Caco-2 (cell line): ENCODE results near the gene MAP10. TPM values are rescaled to one million over a fixed set of nuclear protein-coding genes. Genes with fewer than 3 reads are reported as not detected.

Experiments
- BruUV-seq: library from RNA; stranded (reverse); fragments of 400-500 nt; replicated peaks from 2 replicates; lab custom pipeline; 2021; lab: Mats Ljungman, UMichigan
- CTCF ChIA-PET: fragments of 300-600 bp; sonication (Branson Sonifier 250); formaldehyde crosslinking; loops from one replicate; lab custom pipeline; 2022; ENCODE audit warnings: antibody characterized with exemption; lab: Charles Lee
- POLR2A ChIA-PET: fragments of 300-600 bp; sonication (Branson Sonifier 250); formaldehyde crosslinking; loops from one replicate; lab custom pipeline; 2022; ENCODE audit warnings: antibody characterized with exemption; lab: Charles Lee
- DNase-seq, 2 experiments: peaks; one replicate each; pipeline versions ENCODE4 v3.0.0 to v3.0.0-alpha.2; 2020 to 2022
- H3K27me3 ChIP-seq: replicated peaks from 2 replicates; pipeline ENCODE4 v1.6.0; 2011; ENCODE audit warnings: low read length; ENCODE audit not compliant: control insufficient read depth, insufficient read depth
- H3K36me3 ChIP-seq: 2 replicates; pipeline ENCODE4 v1.5.1; 2011; ENCODE audit warnings: low read length; ENCODE audit not compliant: control insufficient read depth, insufficient read depth
- H3K4me1 ChIP-seq: fragments of 250-450 bp; sonication (Bioruptor Pico); 2 replicates; pipeline ENCODE4 v1.5.1; 2020; ENCODE audit warnings: mild to moderate bottlenecking
- H3K4me3 ChIP-seq: 2 replicates; pipeline ENCODE4 v1.5.1; 2011; ENCODE audit warnings: low read depth, mild to moderate bottlenecking, control low read depth, low read length
- H3K9me3 ChIP-seq: fragments of 250-450 bp; sonication (Bioruptor Pico); 2 replicates; pipeline ENCODE4 v1.5.1; 2020; ENCODE audit warnings: mild to moderate bottlenecking, moderate library complexity
- H3K27ac Mint-ChIP-seq: one replicate; pipeline ENCODE4 v1.8.0; 2022; ENCODE audit warnings: mixed read lengths; ENCODE audit not compliant: unreplicated experiment
- H3K27me3 Mint-ChIP-seq: one replicate; pipeline ENCODE4 v1.8.0; 2022; ENCODE audit warnings: mixed read lengths; ENCODE audit not compliant: insufficient read depth, unreplicated experiment
- H3K36me3 Mint-ChIP-seq: one replicate; pipeline ENCODE4 v1.8.0; 2022; ENCODE audit warnings: mild to moderate bottlenecking, mixed read lengths; ENCODE audit not compliant: insufficient read depth, unreplicated experiment
- H3K4me1 Mint-ChIP-seq: one replicate; pipeline ENCODE4 v1.8.0; 2022; ENCODE audit warnings: low read depth, mixed read lengths; ENCODE audit not compliant: unreplicated experiment
- H3K4me3 Mint-ChIP-seq: one replicate; pipeline ENCODE4 v1.8.0; 2022; ENCODE audit warnings: mild to moderate bottlenecking, moderate library complexity, mixed read lengths; ENCODE audit not compliant: unreplicated experiment
- H3K9me3 Mint-ChIP-seq: one replicate; pipeline ENCODE4 v1.8.0; 2022; ENCODE audit warnings: mixed read lengths; ENCODE audit not compliant: unreplicated experiment
- CTCF ChIP-seq, 2 experiments: fragments of 200-600 bp in 1 of 2; IDR thresholded peaks; 1 replicate in 1 of 2; 2 replicates in 1 of 2; pipeline versions ENCODE4 v1.5.1 to v1.8.0; 2011 to 2022; ENCODE audit warnings: antibody characterized with exemption in 1 of 2, control low read depth in 1 of 2, inconsistent platforms in 1 of 2, low read depth in 1 of 2, low read length in 1 of 2, mild to moderate bottlenecking in 1 of 2, moderate library complexity in 1 of 2; ENCODE audit not compliant: insufficient read depth in 1 of 2, severe bottlenecking in 1 of 2, unreplicated experiment in 1 of 2
- intact Hi-C: fragments of 100-400 bp; cut with micrococcal nuclease; formaldehyde crosslinking; loops from one replicate; pipeline ENCODE4 v1.10.0; 2022; ENCODE audit not compliant: unreplicated experiment
- total RNA-seq: library from RNA; stranded (reverse); gene quantifications from 2 replicates; pipeline ENCODE4 v1.2.3, GENCODE V29; 2022

Gene MAP10
- total RNA-seq, 1 experiment from 2014 or later = not detected

- no peaks in the 10 kb centered on the region for H3K9me3 ChIP-seq
- BruUV-seq = no TSS peak
- H3K27ac Mint-ChIP-seq = no peak overlapping the region
- no peaks in the 10 kb centered on the region for H3K27me3 Mint-ChIP-seq
- DNase-seq = no peak
- H3K4me1 ChIP-seq = no peaks in the 10 kb centered on the region
- intact Hi-C loops = no loop called here
- H3K36me3 Mint-ChIP-seq = no peaks in the 10 kb centered on the region
- POLR2A ChIA-PET = no interaction called here
- no peak overlapping the region for H3K4me3 Mint-ChIP-seq
- H3K27me3 ChIP-seq = no peaks in the 10 kb centered on the region
- CTCF ChIA-PET = no interaction called here
- no peak overlapping the region for H3K4me3 ChIP-seq
- H3K4me1 Mint-ChIP-seq = no peaks in the 10 kb centered on the region
- TF ChIP-seq CTCF (IDR thresholded peaks at IDR 0.05; ENCODE audit: insufficient read depth in 1 of 2, low read depth in 1 of 2, low read length in 1 of 2, severe bottlenecking in 1 of 2, unreplicated experiment in 1 of 2) = no peak
- no peaks in the 10 kb centered on the region for H3K36me3 ChIP-seq
- H3K9me3 Mint-ChIP-seq = no peaks in the 10 kb centered on the region
Measured at GRCh38 chr1:232820431-232820830, 15.2 kb downstream of the MAP10 start.

DNA sequence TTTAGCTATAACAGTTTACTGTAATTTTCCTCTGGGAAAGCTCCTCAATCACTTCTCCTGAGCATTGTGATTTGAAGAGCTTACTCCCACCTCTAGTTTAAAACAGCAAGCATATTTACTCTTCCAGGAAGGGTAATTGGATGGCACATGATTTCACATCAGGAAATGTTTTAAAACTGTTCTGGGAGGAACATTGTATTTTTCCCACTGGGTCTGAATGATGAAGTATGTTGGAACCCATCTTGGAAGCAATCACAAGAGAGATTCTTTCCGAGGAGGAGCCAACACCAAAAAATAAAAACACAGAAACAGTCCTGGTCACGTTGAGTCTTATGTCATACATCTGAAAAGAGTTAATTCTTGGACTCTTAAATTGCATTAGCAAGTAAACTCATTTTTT, 17.3 kb downstream of the MAP10 start:
- intact Hi-C loops = no loop called here
- Mint-ChIP-seq H3K9me3 (no peaks in the 10 kb centered on the region), H3K27me3 (no peaks in the 10 kb centered on the region), H3K36me3 (no peaks in the 10 kb centered on the region), H3K4me1 (no peaks in the 10 kb centered on the region), H3K27ac (no peak overlapping the region), H3K4me3 (no peak overlapping the region)
- no TSS peak for BruUV-seq
- H3K4me3 ChIP-seq = no peak overlapping the region
- no peaks in the 10 kb centered on the region for H3K27me3 ChIP-seq
- ChIA-PET CTCF (no interaction called here), POLR2A (no interaction called here)
- no peaks in the 10 kb centered on the region for H3K9me3 ChIP-seq
- H3K4me1 ChIP-seq = no peaks in the 10 kb centered on the region
- no peak for DNase-seq
- TF ChIP-seq CTCF (IDR thresholded peaks at IDR 0.05; ENCODE audit: insufficient read depth in 1 of 2, low read depth in 1 of 2, low read length in 1 of 2, severe bottlenecking in 1 of 2, unreplicated experiment in 1 of 2) = no peak
- H3K36me3 ChIP-seq = no peaks in the 10 kb centered on the region

- intact Hi-C loops = no loop called here
- Histone ChIP-seq H3K27me3 (no peaks in the 10 kb centered on the region), H3K4me3 (no peak overlapping the region), H3K9me3 (no peaks in the 10 kb centered on the region), H3K4me1 (peaks cover 14% of the 10 kb centered on the region), H3K36me3 (no peaks in the 10 kb centered on the region)
- no peak overlapping the region for H3K27ac Mint-ChIP-seq
- BruUV-seq = no TSS peak
- DNase-seq = no peak
- TF ChIP-seq CTCF (IDR thresholded peaks at IDR 0.05; ENCODE audit: insufficient read depth in 1 of 2, low read depth in 1 of 2, low read length in 1 of 2, severe bottlenecking in 1 of 2, unreplicated experiment in 1 of 2) = no peak
- no peaks in the 10 kb centered on the region for H3K9me3 Mint-ChIP-seq
- CTCF ChIA-PET = no interaction called here
- H3K36me3 Mint-ChIP-seq = no peaks in the 10 kb centered on the region
- no peaks in the 10 kb centered on the region for H3K27me3 Mint-ChIP-seq
- no peak overlapping the region for H3K4me3 Mint-ChIP-seq
- peaks cover 11% of the 10 kb centered on the region for H3K4me1 Mint-ChIP-seq
- POLR2A ChIA-PET = no interaction called here
Measured at GRCh38 chr1:232826318-232826717, 21.1 kb downstream of the MAP10 start.
